ENCODE results near the gene CTNNB1.

- TF ChIP-seq CTCF (IDR thresholded peaks at IDR 0.05; ENCODE audit: low read depth, low read length): no peak
- no peak for TF ChIP-seq POLR2A (IDR thresholded peaks at IDR 0.05; ENCODE audit: extremely low read depth, insufficient read length)
- no peak for TF ChIP-seq MAX (IDR thresholded peaks at IDR 0.05; ENCODE audit: low read depth, low read length)
- no peak for TF ChIP-seq MYC (IDR thresholded peaks at IDR 0.05; ENCODE audit: low read depth, low read length)
Measured at GRCh38 chr3:41210966-41211365, 11.7 kb downstream of the CTNNB1 start.
